MCF 10A (cell line): Measurements from ENCODE around the gene SDHB. TPM values are rescaled to one million over a fixed set of nuclear protein-coding genes. Genes with fewer than 3 reads are reported as not detected.
A peak's percentile ranks its signal among the peaks of the same experiment; 100 is the strongest.

Experiments used
- BruUV-seq: library from RNA; stranded (reverse); fragments of 400-500 nt; replicated peaks from 2 replicates; lab custom pipeline; 2021; lab: Mats Ljungman, UMichigan
- CTCF ChIA-PET: fragments of 300-600 bp; sonication (Branson Sonifier 250); formaldehyde crosslinking; extraction: SDS; loops from one replicate; lab custom pipeline; 2021; ENCODE audit warnings: antibody characterized with exemption, inconsistent platforms; lab: Yijun Ruan, JAX
- POLR2A ChIA-PET: fragments of 300-600, 350-650 bp; sonication (Branson Sonifier 250); formaldehyde crosslinking; extraction: SDS; loops from one replicate; lab custom pipeline; 2020; ENCODE audit warnings: antibody characterized with exemption, inconsistent platforms; lab: Yijun Ruan, JAX
- DNase-seq: peaks from one replicate; pipeline ENCODE4 v3.0.0-alpha.2; 2018; ENCODE audit not compliant: unreplicated experiment
- H3K27ac Mint-ChIP-seq: one replicate; pipeline ENCODE4 v1.8.0; 2022; ENCODE audit warnings: mild to moderate bottlenecking, low read depth, mixed read lengths; ENCODE audit not compliant: unreplicated experiment
- H3K27me3 Mint-ChIP-seq: one replicate; pipeline ENCODE4 v1.8.0; 2022; ENCODE audit warnings: mixed read lengths; ENCODE audit not compliant: insufficient read depth, unreplicated experiment
- H3K36me3 Mint-ChIP-seq: one replicate; pipeline ENCODE4 v1.8.0; 2022; ENCODE audit warnings: mild to moderate bottlenecking, moderate library complexity, mixed read lengths; ENCODE audit not compliant: insufficient read depth, unreplicated experiment
- H3K4me1 Mint-ChIP-seq: one replicate; pipeline ENCODE4 v1.8.0; 2022; ENCODE audit warnings: mixed read lengths; ENCODE audit not compliant: insufficient read depth, unreplicated experiment
- H3K4me3 Mint-ChIP-seq: one replicate; pipeline ENCODE4 v1.8.0; 2022; ENCODE audit warnings: mild to moderate bottlenecking, moderate library complexity, mixed read lengths; ENCODE audit not compliant: unreplicated experiment
- H3K9me3 Mint-ChIP-seq: one replicate; pipeline ENCODE4 v1.8.0; 2022; ENCODE audit warnings: mixed read lengths; ENCODE audit not compliant: unreplicated experiment
- CTCF ChIP-seq: fragments of 200-600 bp; IDR thresholded peaks from one replicate; pipeline ENCODE4 v1.8.0; 2022; ENCODE audit warnings: antibody characterized with exemption, mild to moderate bottlenecking; ENCODE audit not compliant: unreplicated experiment
- intact Hi-C: fragments of 100-400 bp; cut with micrococcal nuclease; formaldehyde crosslinking; loops from 2 replicates; pipeline ENCODE4 v1.14.1; 2022
- total RNA-seq: library from RNA; stranded (reverse); gene quantifications from 2 replicates; pipeline ENCODE4 v1.2.3, GENCODE V29; 2022

The SDHB gene
- total RNA-seq, 1 experiment from 2014 or later, result 166 TPM

GRCh38 chr1:17013491-17014320, 40.1 kb downstream of the SDHB start:
- Mint-ChIP-seq H3K4me3 (no peak overlapping the region), H3K4me1 (peaks cover 18% of the 10 kb centered on the region), H3K27ac (no peak overlapping the region), H3K9me3 (no peaks in the 10 kb centered on the region), H3K36me3 (peaks cover 10% of the 10 kb centered on the region), H3K27me3 (no peaks in the 10 kb centered on the region)
- no TSS peak for BruUV-seq
- POLR2A ChIA-PET, result interaction anchor here (0.6 to 2.0 kb wide), 5 partner anchors 9 to 92 kb away, joined by 3 to 13 read pairs (median 6); partner anchors contain the start of gene CROCC
- CTCF ChIA-PET, result no interaction called here
- intact Hi-C loops, result loop anchor here (5.0 kb wide), 1 partner anchor 34 kb away; no protein-coding TSS in a partner anchor
- TF ChIP-seq CTCF, result no peak
- DNase-seq, result no peak

GRCh38 chr1:17012775-17013490, 40.9 kb downstream of the SDHB start:
- H3K4me1 Mint-ChIP-seq, result peaks cover 18% of the 10 kb centered on the region
- H3K4me3 Mint-ChIP-seq, result no peak overlapping the region
- POLR2A ChIA-PET, result interaction anchor here (0.6 to 2.0 kb wide), 6 partner anchors 9 to 61 kb away, joined by 3 to 13 read pairs (median 4); no protein-coding TSS in a partner anchor

GRCh38 chr1:17011439-17012307, 42.2 kb downstream of the SDHB start, which contains the start of gene ATP13A2:
ATP13A2 (minus strand) TSS chr1:17011928; CDS start chr1:17011738, 190 bp downstream.
- no TSS peak for BruUV-seq

More at GRCh38 chr1:17012775-17013490, 40.9 kb downstream of the SDHB start:
- Mint-ChIP-seq H3K9me3 (no peaks in the 10 kb centered on the region), H3K27ac (no peak overlapping the region), H3K27me3 (no peaks in the 10 kb centered on the region), H3K36me3 (peaks cover 6% of the 10 kb centered on the region)
- DNase-seq, result peak; percentile 49
- intact Hi-C loops, result loop anchor here (5.0 kb wide), 1 partner anchor 34 kb away; no protein-coding TSS in a partner anchor
- CTCF ChIA-PET, result no interaction called here
- no TSS peak for BruUV-seq
- no peak for TF ChIP-seq CTCF

More at GRCh38 chr1:17011439-17012307, 42.2 kb downstream of the SDHB start, which contains the start of gene ATP13A2:
- Mint-ChIP-seq H3K9me3 (no peaks in the 10 kb centered on the region), H3K36me3 (no peaks in the 10 kb centered on the region), H3K27me3 (no peaks in the 10 kb centered on the region), H3K27ac (peak within 1 kb of the TSS; percentile 42), H3K4me3 (peak within 1 kb of the TSS; percentile 76), H3K4me1 (peaks cover 18% of the 10 kb centered on the region)
- POLR2A ChIA-PET, result interaction anchor here (0.6 to 2.0 kb wide), 5 partner anchors 8 to 60 kb away, joined by 3 to 13 read pairs (median 3); no protein-coding TSS in a partner anchor
- CTCF ChIA-PET, result interaction anchor here (0.7 kb wide), 1 partner anchor 57 kb away, joined by 5 read pairs; no protein-coding TSS in a partner anchor
- TF ChIP-seq CTCF, result no peak
- intact Hi-C loops, result loop anchor here (5.0 kb wide), 1 partner anchor 36 kb away; no protein-coding TSS in a partner anchor
- peak; percentile 75 for DNase-seq
